NCI-H774 (cell line): ENCODE results near the gene GADD45B.
"Not testable (repeated sequence)": the region's sequence is repeated elsewhere in the genome, so short reads cannot be mapped to it uniquely, and the experiment has no call there.

Experiments
- DNase-seq: peaks from one replicate; lab custom pipeline; 2025; lab: John Stamatoyannopoulos, UW

GADD45B gene

DNA sequence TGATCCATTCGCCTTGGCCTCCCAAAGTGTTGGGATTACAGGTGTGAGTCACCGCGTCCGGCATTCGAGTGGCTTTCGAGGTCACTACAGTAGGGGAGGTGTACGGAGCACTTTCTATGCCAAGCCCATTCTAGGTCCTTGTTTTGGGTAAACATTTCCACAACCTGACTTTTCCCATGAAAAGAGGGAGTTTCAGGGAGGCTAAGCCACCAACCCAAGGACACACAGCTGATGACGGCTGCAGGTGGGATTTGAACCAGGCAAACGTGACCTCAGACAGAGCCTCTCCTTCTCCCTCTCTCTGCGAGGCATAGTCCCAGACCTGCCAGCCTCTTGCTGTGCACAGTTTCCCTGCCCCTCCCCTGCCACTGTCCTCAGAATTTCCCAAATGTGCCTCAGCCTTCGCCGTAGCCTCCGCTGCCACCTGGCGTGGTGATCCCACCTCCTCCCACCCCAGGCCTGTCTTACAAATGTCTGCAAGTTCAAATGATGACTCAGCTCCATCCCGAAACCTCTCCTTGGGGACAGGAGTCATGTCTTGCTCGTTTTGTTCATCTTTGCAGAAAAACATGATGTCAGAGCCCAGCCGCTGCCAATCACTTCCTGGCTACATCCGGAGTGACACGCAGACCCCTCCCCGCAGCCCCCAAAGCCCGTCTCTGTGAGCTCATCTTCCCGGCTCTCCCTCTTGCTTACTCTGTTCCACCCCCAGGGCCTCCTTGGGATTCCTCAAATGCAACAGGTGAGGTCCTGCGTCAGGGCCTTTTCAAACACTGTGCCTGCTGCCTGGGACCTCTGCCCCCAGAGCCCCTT lies 6.6 kb upstream of the GADD45B start:
- DNase-seq, result no peak

DNA sequence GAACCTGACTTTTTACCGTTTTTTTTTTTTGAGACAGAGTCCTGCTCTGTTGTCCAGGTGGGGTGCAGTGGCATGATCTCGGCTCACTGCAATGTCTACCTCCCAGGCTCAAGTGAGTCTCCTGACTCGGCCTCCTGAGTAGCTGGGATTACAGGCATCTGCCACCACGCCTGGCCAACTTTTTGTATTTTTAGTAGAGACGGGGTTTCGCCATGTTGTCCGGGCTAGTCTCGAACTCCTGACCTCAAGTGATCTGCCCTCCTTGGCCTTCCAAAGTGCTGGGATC lies 6.1 kb upstream of the GADD45B start:
- DNase-seq, result not testable (repeated sequence)

DNA sequence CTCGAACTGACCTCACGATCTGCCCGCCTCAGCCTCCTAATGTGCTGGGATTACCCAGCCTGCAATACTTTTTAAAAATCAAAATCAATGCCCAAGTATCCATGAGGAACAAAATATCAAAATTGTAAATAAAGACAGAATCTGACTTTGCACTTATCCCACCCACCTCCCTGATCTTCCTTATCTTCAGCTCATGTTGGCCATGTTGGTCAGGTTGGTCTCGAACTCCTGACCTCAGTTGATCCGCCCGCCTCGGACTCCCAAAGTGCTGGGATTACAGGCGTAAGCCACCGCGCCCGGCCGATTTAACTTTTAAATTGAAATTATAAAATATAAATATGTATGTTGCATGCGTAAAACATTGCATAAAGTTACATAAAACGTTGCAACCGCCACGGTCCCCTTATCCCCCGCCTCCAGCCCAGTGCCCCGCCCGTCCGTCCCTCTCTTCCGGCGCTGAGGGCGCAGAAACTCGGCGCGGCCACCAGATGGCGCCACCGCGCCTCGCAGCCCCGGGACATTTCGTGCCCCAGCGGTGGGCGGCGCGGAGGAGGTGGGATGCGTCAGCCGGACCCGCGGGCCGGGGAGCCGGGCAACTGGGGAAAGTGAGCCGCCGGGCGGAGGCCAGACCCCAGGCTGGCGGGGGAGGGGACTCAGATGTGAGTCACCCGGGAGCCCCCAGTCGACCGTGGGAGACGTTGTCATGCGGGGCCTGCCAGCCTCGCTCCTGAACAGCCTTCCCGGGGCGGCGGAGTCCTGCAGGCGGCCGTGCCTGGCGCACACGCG lies 1.5 kb upstream of the GADD45B start:
- peak; percentile 63 for DNase-seq

DNA sequence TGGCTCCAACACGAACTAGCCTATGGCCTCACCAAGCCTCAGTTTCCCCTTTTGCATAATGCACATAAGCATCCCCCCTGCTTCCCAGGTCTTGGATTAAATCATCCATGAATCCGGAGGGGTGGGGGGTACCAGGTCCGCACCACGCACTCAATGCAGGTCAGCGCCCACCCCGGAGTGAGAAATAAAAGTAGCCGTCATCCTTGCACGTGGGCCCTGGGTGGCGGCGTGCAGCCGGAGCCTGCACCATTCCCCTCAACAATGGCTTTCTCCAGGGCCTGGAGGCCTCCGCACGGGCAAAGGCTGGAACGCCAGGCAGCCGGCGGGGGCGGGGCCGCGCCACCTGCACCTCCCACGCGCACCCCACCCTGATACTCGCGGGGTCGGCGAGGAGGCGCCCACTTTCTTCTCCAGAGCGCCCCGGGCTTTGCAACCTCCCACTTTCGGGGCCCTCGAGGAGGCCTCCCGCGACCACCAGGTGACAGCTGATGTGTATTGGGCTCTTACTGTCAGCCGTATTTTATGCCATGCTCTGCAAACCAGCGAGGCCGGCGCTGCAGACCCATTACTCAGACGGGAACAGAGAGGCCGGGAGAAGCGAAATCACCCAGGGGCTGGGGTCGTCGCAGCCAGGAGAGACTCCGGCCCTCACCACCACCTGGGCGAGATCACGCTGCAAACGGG lies 767 bp upstream of the GADD45B start:
- no peak for DNase-seq

DNA sequence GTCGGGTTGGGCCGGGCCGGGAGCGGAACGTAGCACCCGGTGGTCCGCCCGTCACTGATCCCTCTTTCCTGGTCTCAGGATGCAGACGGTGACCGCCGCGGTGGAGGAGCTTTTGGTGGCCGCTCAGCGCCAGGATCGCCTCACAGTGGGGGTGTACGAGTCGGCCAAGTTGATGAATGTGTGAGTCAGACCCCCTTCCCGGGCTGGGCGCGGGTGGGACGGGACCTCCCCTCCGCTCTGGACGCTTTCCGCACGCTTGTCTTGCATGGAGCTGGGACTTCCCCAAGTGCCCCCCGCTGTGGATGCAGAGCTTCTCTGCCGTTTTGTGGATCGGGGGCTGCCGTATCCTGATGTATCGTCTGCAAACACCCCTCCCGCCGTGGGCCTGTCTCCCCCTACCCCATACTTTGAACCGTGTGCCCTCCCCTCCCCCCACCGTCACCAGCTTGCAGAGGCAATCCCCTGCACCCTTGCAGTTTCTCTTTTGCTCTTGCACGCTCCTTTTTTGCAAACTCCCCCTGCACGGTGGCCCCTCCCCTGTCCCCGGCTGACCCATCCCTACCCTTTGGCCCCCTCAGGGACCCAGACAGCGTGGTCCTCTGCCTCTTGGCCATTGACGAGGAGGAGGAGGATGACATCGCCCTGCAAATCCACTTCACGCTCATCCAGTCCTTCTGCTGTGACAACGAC lies 669 bp downstream of the GADD45B start:
- DNase-seq, result no peak

DNA sequence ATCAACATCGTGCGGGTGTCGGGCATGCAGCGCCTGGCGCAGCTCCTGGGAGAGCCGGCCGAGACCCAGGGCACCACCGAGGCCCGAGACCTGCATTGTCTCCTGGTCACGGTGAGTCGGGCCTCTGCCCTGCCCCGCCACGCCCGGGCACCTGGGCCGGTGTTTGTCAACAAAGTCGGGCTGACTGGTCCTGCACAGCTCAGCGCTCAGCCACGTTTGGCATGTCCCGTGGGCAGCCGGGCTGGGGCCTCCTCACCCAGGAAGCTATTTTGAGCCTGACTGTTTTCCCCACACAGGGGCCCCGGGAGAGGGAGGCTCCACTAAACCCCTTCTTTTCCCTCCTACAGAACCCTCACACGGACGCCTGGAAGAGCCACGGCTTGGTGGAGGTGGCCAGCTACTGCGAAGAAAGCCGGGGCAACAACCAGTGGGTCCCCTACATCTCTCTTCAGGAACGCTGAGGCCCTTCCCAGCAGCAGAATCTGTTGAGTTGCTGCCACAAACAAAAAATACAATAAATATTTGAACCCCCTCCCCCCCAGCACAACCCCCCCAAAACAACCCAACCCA lies 1.3 kb downstream of the GADD45B start:
- DNase-seq, result no peak

DNA sequence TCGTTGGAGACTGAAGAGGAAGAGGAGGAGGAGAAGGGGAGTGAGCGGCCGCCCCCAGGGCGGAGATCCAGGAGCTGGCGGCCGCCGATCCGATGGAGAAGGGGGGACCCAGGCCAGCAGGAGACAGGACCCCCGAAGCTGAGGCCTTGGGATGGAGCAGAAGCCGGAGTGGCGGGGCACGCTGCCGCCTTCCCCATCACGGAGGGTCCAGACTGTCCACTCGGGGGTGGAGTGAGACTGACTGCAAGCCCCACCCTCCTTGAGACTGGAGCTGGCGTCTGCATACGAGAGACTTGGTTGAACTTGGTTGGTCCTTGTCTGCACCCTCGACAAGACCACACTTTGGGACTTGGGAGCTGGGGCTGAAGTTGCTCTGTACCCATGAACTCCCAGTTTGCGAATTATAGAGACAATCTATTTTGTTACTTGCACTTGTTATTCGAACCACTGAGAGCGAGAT lies 1.8 kb downstream of the GADD45B start:
- no peak for DNase-seq

DNA sequence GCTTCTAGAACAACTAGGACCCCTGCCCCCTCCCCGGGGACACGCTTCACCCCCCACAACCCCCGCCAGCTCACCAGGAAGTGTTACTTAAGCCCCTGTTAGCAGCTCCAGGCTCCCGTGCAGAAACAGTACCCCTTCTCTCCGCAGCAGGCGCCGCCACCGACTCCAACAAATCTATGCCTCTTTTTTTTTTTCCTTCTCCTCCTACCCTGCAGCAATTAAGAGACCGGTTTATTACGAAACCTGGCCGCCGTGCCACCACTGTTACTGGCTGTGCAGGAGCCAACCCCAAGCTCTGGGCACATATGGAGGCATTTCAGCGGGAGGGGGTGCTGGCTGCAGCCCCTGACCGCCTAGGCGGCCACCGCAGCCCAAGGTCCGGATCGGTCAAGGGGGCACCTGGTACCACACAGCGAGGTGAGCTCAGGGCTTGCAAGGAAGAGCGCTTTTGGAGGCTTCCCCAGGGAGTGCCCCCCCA lies 2.4 kb downstream of the GADD45B start:
- no peak for DNase-seq

DNA sequence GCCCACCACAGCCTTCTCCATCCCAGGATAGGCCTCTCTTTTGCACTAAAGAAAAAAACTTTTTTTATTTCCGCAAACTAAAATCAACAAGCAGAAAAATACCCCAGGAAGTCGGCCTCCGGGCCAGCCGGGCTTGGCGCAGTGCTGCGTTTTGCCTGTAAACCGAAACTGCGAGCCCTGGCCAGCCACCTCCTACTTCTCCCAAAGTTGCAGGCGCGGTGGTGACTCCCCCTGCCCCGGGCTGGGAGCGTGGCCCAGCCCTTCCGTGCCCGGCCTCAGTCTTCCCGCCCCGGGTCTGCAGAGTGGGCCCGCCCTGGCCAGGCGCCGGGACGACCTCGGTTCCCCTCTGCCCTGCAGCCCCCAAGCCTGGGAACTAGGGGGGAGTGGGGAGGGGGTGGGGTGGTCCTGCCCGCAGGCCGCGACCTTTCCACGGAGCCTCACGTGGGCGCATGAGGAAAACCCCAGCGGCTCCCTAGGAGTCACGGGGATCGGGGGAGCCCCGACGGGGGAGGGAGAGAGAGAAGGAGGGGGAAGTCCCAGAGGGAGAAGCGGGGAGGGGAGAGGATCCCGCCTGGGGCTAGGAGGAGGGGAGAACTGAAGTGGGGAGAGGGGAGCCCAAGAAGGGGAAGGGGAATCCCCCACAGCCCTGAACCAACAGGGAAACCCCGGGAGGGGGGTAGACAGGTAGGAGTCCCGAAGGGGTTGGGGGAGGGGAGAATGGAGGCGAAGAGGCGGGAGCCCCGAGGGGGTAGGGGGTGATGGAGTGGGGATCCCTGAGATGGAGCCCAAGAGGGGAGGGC lies 3.0 kb downstream of the GADD45B start:
- no peak for DNase-seq

DNA sequence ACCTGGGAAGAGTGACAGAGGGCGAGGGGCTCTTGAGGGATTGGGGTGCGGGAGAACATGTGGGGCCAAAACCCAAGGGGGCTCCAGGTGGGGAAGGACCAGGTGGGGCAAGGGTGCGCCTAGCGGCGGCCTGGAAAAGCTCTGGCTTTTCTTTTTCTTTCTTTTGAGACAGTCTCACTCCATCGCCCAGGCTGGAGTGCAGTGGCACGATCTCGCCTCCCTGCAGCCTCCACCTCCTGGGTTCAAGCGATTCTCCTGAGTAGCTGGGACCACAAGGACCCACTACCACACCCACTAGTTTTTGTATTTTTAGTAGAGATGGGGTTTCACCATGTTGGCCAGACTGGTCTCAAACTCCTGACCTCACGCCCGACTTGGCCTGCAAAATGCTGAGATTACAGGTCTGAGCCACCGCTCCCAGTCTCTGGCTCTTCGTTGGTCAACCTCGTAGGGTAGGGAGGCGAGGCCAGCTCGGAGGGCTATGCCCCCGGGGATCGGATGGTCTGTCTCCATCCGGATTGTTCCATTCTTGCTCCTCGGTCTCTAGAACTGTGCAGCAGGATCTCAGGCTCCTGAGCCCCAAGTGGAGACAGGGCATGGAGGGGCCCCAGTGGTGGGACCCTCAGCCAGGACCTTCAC lies 3.7 kb downstream of the GADD45B start:
- DNase-seq, result no peak

DNA sequence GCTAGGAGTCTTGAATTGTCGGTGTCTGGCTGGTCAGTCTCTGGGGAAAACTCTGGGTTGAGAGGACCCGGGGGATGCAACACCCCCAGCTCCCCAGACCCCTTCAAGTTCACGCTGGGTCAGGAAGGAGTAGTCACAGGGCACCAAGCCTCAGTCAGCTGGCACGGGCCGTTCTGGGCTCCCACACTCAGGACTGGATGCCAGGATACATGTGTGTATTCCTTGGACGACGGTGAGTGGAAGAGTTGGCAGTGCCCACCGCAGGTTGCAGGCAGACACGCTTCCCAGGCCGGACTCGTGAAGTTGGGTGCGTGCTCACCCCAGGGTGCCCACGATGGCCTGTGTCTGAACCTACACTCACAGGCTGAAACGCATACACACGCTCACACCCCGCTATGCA lies 5.5 kb downstream of the GADD45B start:
- DNase-seq, result no peak

DNA sequence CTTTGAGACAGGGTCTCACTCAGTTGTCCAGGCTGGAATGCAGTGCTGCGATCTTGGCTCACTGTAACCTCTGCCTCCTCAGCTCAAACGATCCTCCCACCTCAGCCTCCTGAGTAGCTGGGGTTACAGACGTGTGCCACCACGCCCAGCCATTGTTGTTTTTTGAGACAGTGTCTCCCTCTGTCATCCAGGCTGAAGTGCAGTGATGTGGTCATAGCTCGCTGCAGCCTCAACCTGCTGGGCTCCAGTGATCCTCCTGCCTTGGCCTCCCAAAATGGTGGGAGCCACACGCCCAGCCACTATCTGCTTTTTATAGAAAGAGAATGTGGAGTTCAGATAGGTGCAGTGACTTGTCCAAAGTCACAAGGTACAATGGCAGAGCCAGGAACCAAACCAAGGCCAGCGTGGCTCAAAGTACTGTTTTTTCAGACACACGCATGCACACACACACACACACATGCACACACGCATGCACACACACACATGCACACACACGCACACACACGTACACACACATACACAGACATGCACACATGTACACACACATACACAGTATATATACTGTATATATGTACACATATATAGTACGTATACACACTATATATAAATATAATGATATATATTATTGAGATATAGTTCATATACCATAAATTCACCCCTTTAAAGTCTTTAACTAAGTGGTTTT lies 6.6 kb downstream of the GADD45B start:
- DNase-seq, result no peak

DNA sequence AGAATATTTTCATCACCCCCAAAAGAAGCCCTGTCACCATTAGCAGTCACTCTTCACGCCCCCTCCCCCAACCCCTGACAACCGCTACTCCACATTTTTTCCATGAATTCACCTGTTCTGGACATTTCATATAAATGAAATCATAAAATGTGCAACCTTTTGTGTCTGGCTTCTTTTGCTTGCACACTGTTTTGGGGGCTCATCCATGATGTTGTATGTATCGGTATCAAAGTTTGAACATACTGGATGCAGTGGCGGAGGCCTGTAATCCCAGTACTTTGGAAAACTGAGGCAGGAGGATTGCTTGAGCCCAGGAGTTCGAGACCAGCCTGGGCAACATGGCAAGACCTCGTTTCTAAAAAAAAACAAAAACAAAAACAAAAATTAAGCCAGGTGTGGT lies 7.2 kb downstream of the GADD45B start:
- DNase-seq, result no peak

DNA sequence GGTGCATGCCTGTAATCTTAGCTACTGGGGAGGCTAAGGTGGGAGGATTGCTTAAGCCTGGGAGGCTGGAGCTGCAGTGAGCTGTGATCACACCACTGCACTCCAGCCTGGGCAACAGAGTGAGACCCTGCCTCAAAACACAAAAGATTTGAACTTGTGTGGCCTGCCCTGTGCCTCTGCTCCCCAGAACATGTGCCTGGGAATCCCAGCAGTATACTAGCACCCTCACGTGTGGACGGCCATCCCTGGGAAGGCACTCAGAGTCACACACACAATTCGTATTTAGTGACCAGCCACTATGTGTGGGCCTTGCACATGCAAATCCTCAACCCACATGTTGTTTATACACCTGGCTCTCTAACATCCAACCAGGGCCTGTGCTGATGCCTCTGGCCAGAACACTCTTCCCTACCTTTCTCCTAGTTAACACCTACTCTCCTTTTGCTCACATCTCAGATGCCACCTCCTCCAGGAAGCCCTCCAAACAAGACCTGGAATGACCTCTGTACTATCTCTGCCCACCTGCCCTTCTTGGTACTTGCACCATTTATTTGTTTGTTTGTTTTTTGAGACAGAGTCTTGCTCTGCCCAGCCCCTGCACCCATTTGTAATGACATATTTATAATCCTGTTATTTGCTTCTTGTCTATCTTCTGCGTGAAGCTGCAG lies 7.7 kb downstream of the GADD45B start:
- DNase-seq, result no peak

DNA sequence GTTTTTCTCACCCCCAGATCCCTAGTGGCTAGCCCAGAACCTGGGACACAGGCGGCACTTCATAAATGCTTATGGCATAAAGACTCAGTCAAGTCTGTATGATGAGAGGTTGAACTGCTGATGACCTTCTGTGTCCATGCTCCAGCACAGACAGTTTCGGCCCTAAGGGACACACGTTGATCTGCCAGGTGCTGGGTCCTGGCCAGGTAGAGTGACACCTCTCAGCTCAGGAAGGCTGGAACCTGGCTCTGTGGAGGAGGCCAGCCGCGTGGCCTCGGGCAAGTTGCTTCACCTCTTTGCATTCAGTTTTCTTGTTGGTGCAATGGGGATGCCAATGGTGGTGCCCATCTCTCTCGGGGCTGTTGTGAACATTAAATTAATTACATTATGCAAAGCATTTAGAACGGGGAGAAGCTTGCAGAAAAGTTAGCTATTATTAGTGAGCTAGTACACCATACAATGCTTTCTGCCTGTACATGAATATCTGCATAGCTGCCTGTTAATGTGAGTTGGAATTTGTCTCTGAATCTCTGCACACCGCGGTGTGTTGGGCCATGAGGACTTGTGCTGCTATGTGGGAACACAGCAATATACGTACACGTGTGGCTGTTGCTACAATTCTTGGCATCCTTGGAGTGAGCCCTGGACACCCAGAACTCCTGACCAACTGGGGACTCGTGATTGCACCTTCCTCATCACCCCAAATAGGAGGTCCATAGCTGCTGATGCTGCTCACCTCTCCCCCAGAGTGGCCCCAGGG lies 8.4 kb downstream of the GADD45B start:
- no peak for DNase-seq

DNA sequence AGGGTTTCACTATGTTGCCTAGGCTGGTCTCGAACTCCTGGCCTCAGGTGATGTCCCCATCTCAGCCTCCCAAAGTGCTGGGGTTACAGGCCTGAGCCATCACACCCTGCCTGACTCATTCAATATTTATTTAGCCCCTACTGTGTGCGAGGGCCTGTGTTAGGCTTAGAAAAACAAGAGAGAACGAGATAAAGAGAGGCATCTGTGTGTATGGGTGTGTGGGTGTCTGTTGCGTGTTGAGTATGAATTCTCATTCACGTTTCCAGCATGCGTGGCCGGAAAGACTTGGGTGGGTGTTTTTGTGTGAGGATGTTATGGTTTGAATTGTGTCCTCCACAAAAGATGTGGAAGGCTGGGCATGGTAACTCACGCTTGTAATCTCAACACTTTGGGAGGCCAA lies 9.5 kb downstream of the GADD45B start:
- no peak for DNase-seq

DNA sequence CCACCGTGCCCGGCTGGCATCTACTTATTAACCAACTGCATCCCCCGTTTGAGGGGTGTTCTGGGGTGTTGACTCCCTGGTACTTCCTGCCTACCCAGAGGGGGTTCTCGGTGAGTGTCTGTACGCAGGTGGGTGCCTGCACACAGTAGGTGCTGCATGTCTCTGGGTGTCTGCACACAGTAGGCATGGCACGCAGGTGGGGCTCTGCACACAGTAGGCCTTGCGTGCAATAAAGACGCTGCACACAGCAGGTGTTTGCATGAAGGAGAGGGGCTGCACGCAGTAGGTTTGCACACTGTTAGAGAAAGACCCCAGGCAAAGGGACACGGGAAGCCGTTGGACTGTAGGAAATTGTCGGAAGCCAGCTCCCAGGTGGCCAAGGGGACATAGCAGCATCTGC lies 11.2 kb downstream of the GADD45B start:
- DNase-seq, result no peak

DNA sequence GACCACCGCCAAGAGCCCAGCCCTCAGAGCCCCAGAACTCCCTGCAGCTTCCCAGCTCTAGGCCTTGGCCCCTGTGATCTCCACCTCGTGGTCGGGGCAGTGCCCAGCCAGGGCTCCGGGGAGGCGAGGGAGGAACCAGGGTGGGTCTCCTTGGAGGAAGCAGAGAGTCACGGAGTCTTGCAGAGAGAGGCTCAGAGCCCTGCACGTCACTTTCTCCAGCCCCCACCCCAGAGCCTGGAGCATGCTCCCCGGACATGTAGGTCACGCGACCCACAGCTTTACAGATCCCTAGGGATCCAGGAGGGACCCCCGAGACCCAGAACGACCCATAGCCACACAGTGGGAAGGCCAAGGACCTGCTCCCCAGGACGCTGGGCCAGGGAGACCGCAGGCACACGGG lies 11.9 kb downstream of the GADD45B start:
- no peak for DNase-seq
